RWPE2 (cell line): ENCODE measurements around the gene RELT.

Experiments used
- ATAC-seq: fragments of 200-7000 bp; cut with Tn5 transposase; 3 replicates; pipeline ENCODE4 v1.9.1; 2021; ENCODE audit warnings: low read depth
- DNase-seq: peaks from one replicate; pipeline ENCODE4 v3.0.0-alpha.2; 2020; ENCODE audit warnings: low spot score
- H3K27ac ChIP-seq: fragments of 450-650 bp; 2 replicates; pipeline ENCODE4 v1.5.1; 2017; ENCODE audit warnings: mild to moderate bottlenecking; ENCODE audit not compliant: poor library complexity, severe bottlenecking
- H3K27me3 ChIP-seq: fragments of 250-450 bp; sonication (Bioruptor Pico); 2 replicates; pipeline ENCODE4 v1.5.1; 2021; ENCODE audit warnings: mild to moderate bottlenecking, moderate library complexity; ENCODE audit not compliant: insufficient read depth, poor library complexity, severe bottlenecking
- H3K36me3 ChIP-seq: fragments of 250-450 bp; sonication (Bioruptor Pico); 2 replicates; pipeline ENCODE4 v1.5.1; 2020; ENCODE audit warnings: low read depth, mild to moderate bottlenecking, moderate library complexity
- H3K4me1 ChIP-seq: fragments of 250-450 bp; sonication (Bioruptor Pico); 2 replicates; pipeline ENCODE4 v1.5.1; 2021; ENCODE audit warnings: mild to moderate bottlenecking, moderate library complexity; ENCODE audit not compliant: insufficient read depth, poor library complexity, severe bottlenecking
- H3K4me3 ChIP-seq: fragments of 250-450 bp; sonication (Bioruptor Pico); 2 replicates; pipeline ENCODE4 v1.5.1; 2021; ENCODE audit warnings: mild to moderate bottlenecking, moderate library complexity; ENCODE audit not compliant: severe bottlenecking
- H3K9me3 ChIP-seq: fragments of 250-450 bp; sonication (Bioruptor Pico); 2 replicates; pipeline ENCODE4 v1.5.1; 2021; ENCODE audit warnings: mild to moderate bottlenecking, moderate library complexity; ENCODE audit not compliant: severe bottlenecking
- CTCF ChIP-seq: fragments of 450-650 bp; IDR thresholded peaks from one replicate; pipeline ENCODE4 v1.5.1; 2017; ENCODE audit warnings: mild to moderate bottlenecking, moderate library complexity; ENCODE audit not compliant: poor library complexity, severe bottlenecking

RELT gene

GRCh38 chr11:73343076-73343873 lies 32.9 kb upstream of the RELT start:
- no peak for DNase-seq
- no peaks in the 10 kb centered on the region for H3K9me3 ChIP-seq

GRCh38 chr11:73344191-73344607 lies 32.0 kb upstream of the RELT start:
- Histone ChIP-seq H3K27ac (no peak overlapping the region), H3K9me3 (no peaks in the 10 kb centered on the region), H3K4me3 (no peak overlapping the region), H3K36me3 (no peaks in the 10 kb centered on the region; the same call in 1 of the 2 replicates), H3K27me3 (no peaks in the 10 kb centered on the region), H3K4me1 (no peaks in the 10 kb centered on the region)
- DNase-seq, result no peak
- ATAC-seq, result no peak
- no peak for TF ChIP-seq CTCF

More at GRCh38 chr11:73343076-73343873, 32.9 kb upstream of the RELT start:
- Histone ChIP-seq H3K4me3 (no peak overlapping the region), H3K36me3 (no peaks in the 10 kb centered on the region; the same call in 1 of the 2 replicates), H3K27ac (no peak overlapping the region), H3K27me3 (no peaks in the 10 kb centered on the region), H3K4me1 (no peaks in the 10 kb centered on the region)
- ATAC-seq, result no peak
- no peak for TF ChIP-seq CTCF

- ATAC-seq, result no peak
- no peaks in the 10 kb centered on the region for H3K9me3 ChIP-seq
- H3K4me3 ChIP-seq, result no peak overlapping the region
- no peaks in the 10 kb centered on the region for H3K4me1 ChIP-seq
- no peaks in the 10 kb centered on the region; the same call in 1 of the 2 replicates for H3K36me3 ChIP-seq
- no peak for DNase-seq
- no peaks in the 10 kb centered on the region for H3K27me3 ChIP-seq
- no peak for TF ChIP-seq CTCF
- H3K27ac ChIP-seq, result no peak overlapping the region
These were observed 30.6 kb upstream of the RELT start for GRCh38 chr11:73345481-73346160.

GRCh38 chr11:73346186-73346935 lies 29.8 kb upstream of the RELT start:
- Histone ChIP-seq H3K9me3 (no peaks in the 10 kb centered on the region), H3K4me1 (no peaks in the 10 kb centered on the region), H3K27me3 (no peaks in the 10 kb centered on the region), H3K27ac (no peak overlapping the region), H3K36me3 (no peaks in the 10 kb centered on the region; the same call in 1 of the 2 replicates), H3K4me3 (no peak overlapping the region)
- TF ChIP-seq CTCF, result no peak
- ATAC-seq (no peak), DNase-seq (no peak)
